Activated CD8-positive, alpha-beta memory T cell treated with anti-CD3 and anti-CD28 coated beads, Interleukin-2, amount 50 U/mL, for 24 hours (primary cell): ENCODE data around the gene XCR1.
"Not testable (repeated sequence)": the region's sequence is repeated elsewhere in the genome, so short reads cannot be mapped to it uniquely, and the experiment has no call there.

Source experiments
- DNase-seq: peaks from one replicate; pipeline ENCODE4 v3.0.0-alpha.2; 2020; ENCODE audit errors: extremely low read depth

XCR1 gene

DNA sequence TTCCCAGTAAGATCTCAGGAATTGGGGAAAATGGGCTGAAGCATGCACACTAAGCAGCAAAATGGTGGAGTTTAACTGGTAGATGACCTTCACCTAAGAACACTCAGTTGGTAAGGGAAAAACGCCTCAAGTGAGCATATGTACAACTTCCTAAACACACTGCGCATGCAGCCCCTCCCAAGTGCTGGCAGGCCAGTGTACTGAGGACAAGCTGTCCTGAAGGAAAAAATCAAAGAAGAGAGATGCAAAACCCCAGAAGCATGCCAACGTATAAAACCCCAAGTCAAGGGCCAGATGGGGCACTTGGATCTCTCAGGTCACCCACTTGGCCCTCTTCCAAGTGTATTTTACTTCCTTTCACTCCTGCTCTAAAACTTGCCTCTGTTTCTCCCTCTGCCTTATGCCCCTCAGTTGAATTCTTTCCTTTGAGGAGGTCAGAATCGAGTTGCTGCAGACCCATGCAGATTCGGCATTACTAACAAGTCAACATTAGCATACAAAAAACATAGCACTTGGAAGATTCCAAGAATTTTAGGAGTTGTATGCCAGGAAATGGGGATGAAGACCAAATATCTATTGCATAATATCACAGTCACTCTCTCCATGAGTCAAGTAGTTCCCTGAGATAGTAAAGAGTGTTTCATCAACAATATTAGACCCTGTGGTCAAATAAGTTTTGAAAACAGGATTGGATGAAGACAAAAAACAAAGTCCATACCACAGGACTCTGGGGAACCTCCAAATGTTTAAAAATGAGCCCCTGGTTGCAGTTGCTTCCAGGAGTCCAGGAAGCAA is 20.8 kb downstream of the XCR1 start:
- no peak for DNase-seq

DNA sequence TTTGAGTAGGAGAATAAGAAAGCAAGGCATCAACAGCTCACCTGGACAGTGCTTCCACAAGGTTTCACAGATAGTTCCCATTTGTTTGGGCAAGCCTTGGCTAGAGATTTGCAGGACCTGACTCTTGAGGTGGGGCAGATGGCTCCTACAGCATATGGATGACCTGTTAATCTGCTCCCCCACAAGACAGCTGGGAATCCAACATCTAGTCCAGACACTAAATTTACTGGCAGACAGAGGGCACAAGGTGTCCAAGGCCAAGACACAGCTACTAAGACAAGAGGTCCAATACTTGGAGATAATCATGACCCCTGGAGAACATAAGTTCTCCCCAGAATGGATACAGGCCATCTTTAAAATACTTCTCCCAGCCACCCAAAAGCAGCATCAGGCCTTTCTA is 23.6 kb downstream of the XCR1 start:
- not testable (repeated sequence) for DNase-seq

GRCh38 chr3:46001178-46001577 is 26.1 kb downstream of the XCR1 start:
- no peak for DNase-seq

GRCh38 chr3:45997942-45998341 is 29.3 kb downstream of the XCR1 start:
- DNase-seq = no peak

DNA sequence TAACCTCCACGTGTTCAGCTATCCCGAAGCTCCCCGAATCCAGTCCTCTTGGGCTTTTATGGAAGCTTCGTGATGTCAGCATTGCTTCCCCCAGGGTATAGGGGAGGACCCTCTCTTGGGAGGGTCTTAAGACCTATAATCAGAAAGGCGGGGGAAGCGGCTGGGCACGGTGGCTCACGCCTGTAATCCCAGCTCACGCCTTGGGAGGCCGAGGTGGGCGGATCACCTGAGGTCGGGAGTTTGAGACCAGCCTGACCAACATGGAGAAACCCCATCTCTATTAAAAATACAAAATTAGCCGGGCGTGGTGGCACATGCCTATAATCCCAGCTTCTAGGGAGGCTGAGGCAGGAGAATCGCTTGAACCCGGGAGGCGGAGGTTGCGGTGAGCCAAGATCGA is 29.8 kb downstream of the XCR1 start:
- not testable (repeated sequence) for DNase-seq

DNA sequence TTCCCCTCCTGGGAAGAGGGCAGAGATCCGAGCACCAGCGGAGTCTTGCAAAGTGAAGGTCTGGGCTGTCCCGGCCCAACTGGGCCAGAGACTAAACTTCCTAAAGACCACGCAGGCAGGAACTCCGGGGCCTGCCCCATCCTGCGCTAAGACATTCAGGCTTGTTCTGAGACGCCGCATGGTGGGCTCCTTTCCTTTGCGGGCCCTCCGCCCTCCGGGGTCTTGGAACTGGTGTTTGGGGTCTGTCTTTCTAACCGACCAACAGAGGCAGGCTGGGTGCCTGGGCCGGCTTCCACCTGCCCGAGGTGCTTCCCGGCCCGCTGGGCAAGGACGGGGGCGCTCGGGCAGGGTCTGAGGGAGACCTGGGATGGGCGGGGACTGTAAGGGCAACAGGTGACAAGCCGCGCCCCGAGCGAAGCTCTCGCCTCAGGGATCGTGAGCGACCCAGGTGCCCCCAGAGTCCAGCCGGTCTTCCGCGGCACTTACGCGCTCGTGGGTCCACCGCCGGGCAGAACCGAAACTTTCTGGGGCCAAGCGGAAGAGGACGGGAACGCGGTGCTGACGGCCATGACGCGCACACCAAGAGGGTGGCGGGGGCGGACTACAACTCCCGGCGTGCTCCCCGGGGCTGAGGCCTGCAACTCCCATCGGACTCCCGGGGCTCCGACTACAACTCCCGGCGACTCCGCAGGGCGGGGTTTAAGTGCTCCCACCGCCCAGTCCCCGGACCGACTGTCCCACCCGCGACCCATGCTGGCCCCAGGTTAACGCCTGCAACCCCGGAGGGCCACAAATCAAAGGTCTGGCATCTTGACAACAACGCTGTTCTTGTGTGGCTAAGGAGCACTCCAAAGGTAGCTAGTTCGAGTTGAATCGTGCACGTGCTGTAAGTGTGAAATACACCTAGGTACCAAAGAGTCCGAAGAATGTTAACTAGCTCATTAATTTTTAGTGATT is 31.8 kb downstream of the XCR1 start, which contains the start of gene FYCO1:
Gene FYCO1 (minus strand): TSS at position 589 of the 957 bp plus-strand sequence. CDS start 10,914 bp downstream, outside the sequence.
- peak; percentile 76 for DNase-seq

GRCh38 chr3:45994419-45995235 is 32.7 kb downstream of the XCR1 start:
- no peak for DNase-seq

DNA sequence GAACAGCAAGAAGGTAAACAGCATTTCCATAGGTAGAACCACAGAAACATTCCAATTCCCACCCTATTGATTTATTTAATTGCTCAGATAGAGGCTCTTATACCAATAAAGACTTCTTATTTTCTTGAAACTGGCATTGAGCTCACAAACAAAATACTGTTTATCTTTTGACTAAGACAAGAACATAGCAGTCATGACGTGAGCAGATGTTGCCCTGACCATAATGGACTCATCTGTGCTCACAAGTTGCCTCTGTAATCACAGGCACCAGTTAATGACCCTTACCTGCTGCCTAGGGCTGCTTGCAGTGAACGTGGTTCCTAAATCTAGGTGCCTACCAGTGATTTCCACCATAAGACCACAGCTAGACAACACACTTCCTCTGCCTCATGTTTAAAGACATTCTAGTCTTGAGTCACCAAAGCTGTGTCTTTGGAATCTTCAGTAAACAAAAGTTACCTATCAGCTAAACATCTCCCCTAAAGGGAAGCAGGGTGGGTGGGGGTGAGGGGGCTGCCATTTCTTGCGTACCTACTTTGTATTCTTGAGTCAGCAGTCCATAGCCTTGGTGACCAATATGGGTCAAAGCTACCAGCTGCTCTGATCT is 33.8 kb downstream of the XCR1 start:
- DNase-seq = no peak

DNA sequence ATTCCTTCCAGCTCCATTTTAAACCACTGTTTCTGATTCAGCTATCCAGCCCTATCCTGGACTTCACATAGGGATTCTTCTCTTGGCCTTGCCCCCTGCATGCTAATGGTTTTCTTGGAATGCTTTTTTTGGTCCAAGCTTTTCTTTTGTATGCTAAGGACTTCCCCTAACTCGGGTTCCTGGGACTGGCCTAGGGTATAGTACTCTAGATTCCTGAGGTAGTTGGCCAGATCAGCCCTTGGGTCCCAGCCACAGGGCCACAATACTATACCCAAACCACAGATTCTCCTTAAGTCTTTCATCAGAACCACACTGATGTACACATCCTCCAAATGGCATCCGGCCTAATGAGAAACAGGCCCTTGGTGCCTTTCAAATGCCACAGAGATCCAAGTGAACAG is 34.5 kb downstream of the XCR1 start:
- DNase-seq = no peak

GRCh38 chr3:45992133-45992729 is 35.1 kb downstream of the XCR1 start:
- DNase-seq = no peak

DNA sequence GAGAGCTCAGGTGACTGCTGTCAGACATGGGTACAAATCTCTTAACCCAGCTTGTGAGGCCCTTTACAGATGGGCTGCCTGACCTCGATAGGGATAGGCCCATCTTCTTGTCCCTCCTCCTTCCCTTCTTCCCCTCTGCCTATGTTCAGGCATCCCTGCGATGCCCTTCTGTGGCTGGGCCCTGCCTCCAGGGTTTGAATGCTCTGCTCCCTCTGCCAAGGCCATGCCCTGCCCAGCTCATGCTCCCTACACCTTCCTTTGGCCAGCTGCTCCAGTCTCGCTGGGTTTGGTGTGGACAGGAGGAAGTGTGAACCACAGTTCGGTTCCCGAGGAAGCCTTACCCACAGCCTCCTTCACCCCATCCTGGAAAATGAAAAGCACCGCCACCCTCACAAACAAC is 35.9 kb downstream of the XCR1 start:
- DNase-seq = no peak

DNA sequence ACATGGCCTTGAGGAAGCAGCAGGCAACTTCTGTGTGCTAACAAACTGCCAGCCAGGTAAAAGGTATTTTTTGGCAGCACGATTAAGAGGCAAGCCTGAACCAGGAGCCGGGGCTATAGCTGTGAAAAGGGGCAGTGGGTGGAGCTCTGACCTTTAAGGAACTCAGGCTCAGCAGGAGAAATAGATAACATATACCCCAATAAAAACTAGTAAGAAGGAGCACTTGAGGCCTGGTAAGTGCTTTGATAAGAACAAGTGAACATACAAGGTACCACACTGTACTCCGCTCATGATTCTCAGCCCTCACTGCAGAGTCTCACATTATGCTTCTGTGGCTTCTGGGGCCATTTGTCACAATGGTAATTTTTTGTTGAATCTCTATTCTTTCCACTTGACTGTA is 37.1 kb downstream of the XCR1 start:
- no peak for DNase-seq

DNA sequence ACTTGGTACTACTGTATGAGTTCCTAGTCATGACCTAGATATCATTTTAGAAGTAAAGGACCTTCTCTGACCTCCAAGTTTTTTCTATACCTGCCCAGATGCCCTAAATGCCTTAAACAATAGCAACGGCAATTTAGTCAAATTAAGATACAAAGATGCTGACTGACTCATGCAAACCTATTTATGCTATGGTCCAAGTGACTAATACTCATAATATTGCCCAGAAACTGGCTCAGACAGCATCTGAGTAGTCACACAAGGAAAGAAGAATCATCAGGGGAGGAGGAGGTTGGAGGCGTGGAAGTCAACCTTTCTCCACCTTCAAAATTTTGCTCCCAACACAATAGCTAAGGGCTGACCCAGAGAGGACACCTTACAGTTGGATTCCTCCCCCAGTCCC is 38.5 kb downstream of the XCR1 start:
- DNase-seq = no peak

GRCh38 chr3:45988362-45988761 is 38.9 kb downstream of the XCR1 start:
- no peak for DNase-seq

DNA sequence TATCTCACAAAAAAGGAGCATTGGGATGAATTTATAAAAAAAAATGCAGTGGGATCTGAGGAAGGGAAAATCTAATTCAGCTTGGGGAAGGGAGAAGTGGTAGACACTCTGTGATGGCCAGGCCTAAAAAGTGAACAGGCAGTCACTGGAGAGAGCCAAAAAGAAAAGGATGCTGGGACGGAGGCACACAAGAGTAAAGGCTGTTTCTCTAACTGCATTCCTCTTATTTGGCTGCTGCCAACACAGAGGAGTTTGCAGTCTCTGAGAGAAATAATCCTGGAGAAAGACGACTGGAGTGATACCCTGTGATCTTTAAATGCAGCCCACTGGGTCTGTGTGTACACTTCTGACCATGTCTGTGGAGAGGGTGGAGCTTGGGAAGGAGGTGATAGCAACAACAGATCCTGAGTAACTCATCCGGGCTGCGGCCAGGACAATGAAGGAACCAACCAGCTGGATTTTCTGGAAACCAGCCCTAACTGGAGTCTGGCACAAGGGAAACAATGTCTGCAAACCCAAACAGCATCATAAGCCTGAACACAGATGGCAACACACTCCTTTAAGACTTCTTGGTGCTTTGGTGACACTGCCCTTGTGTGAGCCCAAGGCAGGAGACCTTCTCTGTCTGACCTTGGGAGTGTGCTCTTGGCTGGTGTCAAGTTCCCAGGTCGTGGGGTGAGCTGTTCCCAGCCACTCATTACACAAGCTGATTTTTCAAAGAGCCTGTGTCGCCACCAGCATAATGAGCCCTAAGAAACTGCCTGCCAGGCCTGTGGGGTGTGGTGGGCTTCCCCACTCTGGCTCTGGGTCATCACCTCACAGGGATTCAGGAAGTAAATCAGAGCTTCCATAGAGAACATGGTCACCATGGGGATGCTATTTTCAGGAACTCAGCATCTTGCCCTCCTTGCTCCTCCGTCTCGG is 39.7 kb downstream of the XCR1 start:
- DNase-seq = no peak

GRCh38 chr3:45986303-45986982 is 40.8 kb downstream of the XCR1 start:
- no peak for DNase-seq

- no peak for DNase-seq
Observed at GRCh38 chr3:45985532-45986302, 41.6 kb downstream of the XCR1 start.
